PC-3 (cell line): ENCODE data around the gene FAM117B. TPM values are rescaled to one million over a fixed set of nuclear protein-coding genes. Genes with fewer than 3 reads are reported as not detected.

ENCODE experiments used
- ATAC-seq: fragments of 200-7000 bp; cut with Tn5 transposase; 2 replicates; pipeline ENCODE4 v1.9.1; 2020; ENCODE audit warnings: mild to moderate bottlenecking, moderate library complexity
- BruUV-seq: library from RNA; stranded (reverse); fragments of 400-500 nt; replicated peaks from 2 replicates; lab custom pipeline; 2021; lab: Mats Ljungman, UMichigan
- CTCF ChIA-PET: fragments of 300-600 bp; sonication (Branson Sonifier 250); formaldehyde crosslinking; loops from one replicate; lab custom pipeline; 2022; ENCODE audit warnings: antibody characterized with exemption; lab: Charles Lee
- POLR2A ChIA-PET: fragments of 300-600 bp; sonication (Branson Sonifier 250); formaldehyde crosslinking; loops from one replicate; lab custom pipeline; 2022; ENCODE audit warnings: antibody characterized with exemption; ENCODE audit not compliant: unreplicated experiment; lab: Charles Lee
- DNase-seq: peaks from one replicate; pipeline ENCODE4 v3.0.0-alpha.2; 2015
- H2AFZ ChIP-seq: fragments of 300-600 bp; sonication (generic); 2 replicates; pipeline ENCODE4 v1.6.0; 2016; ENCODE audit warnings: antibody characterized with exemption, low read length
- H3F3A ChIP-seq: fragments of 300-600 bp; sonication (generic); one replicate; pipeline ENCODE4 v1.6.0; 2017; ENCODE audit warnings: antibody characterized with exemption, low read length, control low read depth, mild to moderate bottlenecking; ENCODE audit not compliant: unreplicated experiment
- H3K27ac ChIP-seq: fragments of 300-600 bp; sonication (generic); 2 replicates; pipeline ENCODE4 v1.5.1; 2016; ENCODE audit warnings: mild to moderate bottlenecking, low read length
- H3K27me3 ChIP-seq: fragments of 300-600 bp; sonication (generic); 2 replicates; pipeline ENCODE4 v1.6.1; 2016; ENCODE audit warnings: low read length, mixed read lengths
- H3K36me3 ChIP-seq: fragments of 300-600 bp; sonication (generic); 2 replicates; pipeline ENCODE4 v1.6.1; 2016; ENCODE audit warnings: low read depth, mixed run types, low read length, mixed read lengths
- H3K4me1 ChIP-seq: fragments of 300-600 bp; sonication (generic); 2 replicates; pipeline ENCODE4 v1.5.1; 2016; ENCODE audit warnings: low read length; ENCODE audit not compliant: insufficient read depth
- H3K4me2 ChIP-seq: fragments of 300-600 bp; sonication (generic); 2 replicates; pipeline ENCODE4 v1.6.0; 2016; ENCODE audit warnings: low read length
- H3K4me3 ChIP-seq: fragments of 300-600 bp; sonication (generic); 2 replicates; pipeline ENCODE4 v1.5.1; 2016; ENCODE audit warnings: mild to moderate bottlenecking, low read length, mixed read lengths
- H3K79me2 ChIP-seq: fragments of 300-600 bp; sonication (generic); 2 replicates; pipeline ENCODE4 v1.6.1; 2017; ENCODE audit warnings: low read length, mixed read lengths
- H3K9ac ChIP-seq: fragments of 300-600 bp; sonication (generic); 2 replicates; pipeline ENCODE4 v1.6.0; 2016; ENCODE audit warnings: mild to moderate bottlenecking, low read length
- H3K9me2 ChIP-seq: fragments of 300-600 bp; sonication (generic); replicated peaks from 2 replicates; pipeline ENCODE4 v1.6.1; 2016; ENCODE audit warnings: mixed run types, low read length, mixed read lengths
- H3K9me3 ChIP-seq: fragments of 300-600 bp; sonication (generic); 2 replicates; pipeline ENCODE4 v1.6.1; 2016; ENCODE audit warnings: low read length, mixed read lengths
- H4K20me1 ChIP-seq: fragments of 300-600 bp; sonication (generic); 2 replicates; pipeline ENCODE4 v1.6.1; 2016; ENCODE audit warnings: low read length, mixed read lengths
- EZH2 ChIP-seq: fragments of 300-600 bp; sonication (generic); IDR thresholded peaks from one replicate; pipeline ENCODE4 v1.6.1; 2017; ENCODE audit warnings: antibody characterized with exemption, mild to moderate bottlenecking, low read length; ENCODE audit not compliant: unreplicated experiment
- EZH2phosphoT487 ChIP-seq: fragments of 300-600 bp; sonication (generic); IDR thresholded peaks from 2 replicates; pipeline ENCODE4 v1.6.1; 2018; ENCODE audit warnings: mild to moderate bottlenecking, antibody characterized with exemption, low read length, borderline replicate concordance
- intact Hi-C: fragments of 100-400 bp; cut with micrococcal nuclease; formaldehyde crosslinking; loops from 2 replicates; pipeline ENCODE4 v1.9.0; 2023
- total RNA-seq: library from RNA; depleted of rRNA; stranded (reverse); fragments of >200 nt; gene quantifications from 2 replicates; pipeline ENCODE4 v1.2.3, GENCODE V29; 2014
- TF ChIP-seq, protein P1 (sequence below): fragments of 300-600 bp; sonication (generic); conservative IDR thresholded peaks from 2 replicates; pipeline ENCODE4 v1.5.1; 2017; ENCODE audit warnings: antibody characterized with exemption, low read depth, mild to moderate bottlenecking, low read length

The FAM117B gene
- total RNA-seq, 1 experiment from 2014 or later, result 2.2 TPM

DNA sequence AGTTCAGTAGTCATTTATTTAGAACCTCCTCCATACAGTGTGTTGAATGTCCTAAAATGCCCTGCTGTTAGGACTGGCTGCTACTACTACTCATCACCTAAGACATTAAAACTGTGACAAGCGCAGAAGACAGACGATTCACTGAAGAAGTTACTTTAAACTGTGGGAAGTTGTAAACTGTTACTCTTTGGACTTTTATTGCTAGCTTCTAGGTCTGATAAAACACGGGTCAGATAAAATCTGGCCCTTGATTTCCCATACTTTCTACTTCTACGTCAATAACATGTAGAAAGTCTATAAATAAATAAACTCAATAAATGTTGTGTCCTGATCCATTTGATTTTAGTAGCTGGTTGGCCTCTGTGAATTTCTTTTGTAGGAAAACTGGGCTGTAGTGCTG is 123.4 kb downstream of the FAM117B start:
- no peaks in the 10 kb centered on the region for H3K9me3 ChIP-seq
- no peaks in the 10 kb centered on the region for H3K79me2 ChIP-seq
- POLR2A ChIA-PET, result no interaction called here
- intact Hi-C loops, result no loop called here
- no peak for ATAC-seq
- no peak overlapping the region for H3K4me2 ChIP-seq
- no peak overlapping the region for H3K27ac ChIP-seq
- no peak overlapping the region for H3K4me3 ChIP-seq
- CTCF ChIA-PET, result no interaction called here
- no peaks in the 10 kb centered on the region for H3F3A ChIP-seq
- no peaks in the 10 kb centered on the region for H3K9me2 ChIP-seq
- no peak overlapping the region for H2AFZ ChIP-seq
- H4K20me1 ChIP-seq, result no peaks in the 10 kb centered on the region
- H3K27me3 ChIP-seq, result no peaks in the 10 kb centered on the region
- H3K36me3 ChIP-seq, result no peaks in the 10 kb centered on the region
- H3K4me1 ChIP-seq, result peaks cover 12% of the 10 kb centered on the region; the same call in 1 of the 2 replicates
- no TSS peak for BruUV-seq
- no peak for DNase-seq
- TF ChIP-seq EZH2phosphoT487, result no peak
- TF ChIP-seq, protein P1, sequence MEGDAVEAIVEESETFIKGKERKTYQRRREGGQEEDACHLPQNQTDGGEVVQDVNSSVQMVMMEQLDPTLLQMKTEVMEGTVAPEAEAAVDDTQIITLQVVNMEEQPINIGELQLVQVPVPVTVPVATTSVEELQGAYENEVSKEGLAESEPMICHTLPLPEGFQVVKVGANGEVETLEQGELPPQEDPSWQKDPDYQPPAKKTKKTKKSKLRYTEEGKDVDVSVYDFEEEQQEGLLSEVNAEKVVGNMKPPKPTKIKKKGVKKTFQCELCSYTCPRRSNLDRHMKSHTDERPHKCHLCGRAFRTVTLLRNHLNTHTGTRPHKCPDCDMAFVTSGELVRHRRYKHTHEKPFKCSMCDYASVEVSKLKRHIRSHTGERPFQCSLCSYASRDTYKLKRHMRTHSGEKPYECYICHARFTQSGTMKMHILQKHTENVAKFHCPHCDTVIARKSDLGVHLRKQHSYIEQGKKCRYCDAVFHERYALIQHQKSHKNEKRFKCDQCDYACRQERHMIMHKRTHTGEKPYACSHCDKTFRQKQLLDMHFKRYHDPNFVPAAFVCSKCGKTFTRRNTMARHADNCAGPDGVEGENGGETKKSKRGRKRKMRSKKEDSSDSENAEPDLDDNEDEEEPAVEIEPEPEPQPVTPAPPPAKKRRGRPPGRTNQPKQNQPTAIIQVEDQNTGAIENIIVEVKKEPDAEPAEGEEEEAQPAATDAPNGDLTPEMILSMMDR, result no peak
- H3K9ac ChIP-seq, result no peak overlapping the region

DNA sequence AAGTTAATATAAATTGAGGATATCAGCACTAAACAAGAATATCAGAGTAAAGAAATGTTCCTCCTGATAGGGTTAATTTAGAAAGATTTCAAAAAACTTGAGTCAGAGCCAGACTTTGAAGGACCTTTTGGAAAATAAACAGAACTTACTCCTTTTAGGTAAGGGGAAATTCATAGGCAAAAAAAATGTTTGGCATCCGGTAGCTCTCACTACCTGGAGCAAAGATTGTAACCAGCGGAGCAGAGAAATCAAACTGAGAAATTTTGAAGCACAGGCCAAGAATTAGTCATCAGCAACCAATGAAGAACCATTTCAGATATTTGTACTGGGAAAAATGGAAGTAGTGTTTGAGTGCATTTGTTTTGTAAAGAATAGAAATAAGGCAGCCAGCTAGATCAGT is 123.8 kb downstream of the FAM117B start:
- Histone ChIP-seq H3K9me2 (no peaks in the 10 kb centered on the region), H3K4me3 (no peak overlapping the region), H3K9ac (no peak overlapping the region), H3K9me3 (no peaks in the 10 kb centered on the region), H3K4me1 (peaks cover 12% of the 10 kb centered on the region; the same call in 1 of the 2 replicates), H4K20me1 (no peaks in the 10 kb centered on the region), H3K27ac (no peak overlapping the region), H2AFZ (no peak overlapping the region), H3K4me2 (no peak overlapping the region), H3K27me3 (no peaks in the 10 kb centered on the region), H3K36me3 (no peaks in the 10 kb centered on the region), H3K79me2 (no peaks in the 10 kb centered on the region), H3F3A (no peaks in the 10 kb centered on the region)
- TF ChIP-seq EZH2 (no peak), EZH2phosphoT487 (no peak)
- TF ChIP-seq, protein P1, result no peak
- intact Hi-C loops, result no loop called here
- DNase-seq, result no peak
- ChIA-PET POLR2A (no interaction called here), CTCF (no interaction called here)
- BruUV-seq, result no TSS peak
- ATAC-seq, result no peak

DNA sequence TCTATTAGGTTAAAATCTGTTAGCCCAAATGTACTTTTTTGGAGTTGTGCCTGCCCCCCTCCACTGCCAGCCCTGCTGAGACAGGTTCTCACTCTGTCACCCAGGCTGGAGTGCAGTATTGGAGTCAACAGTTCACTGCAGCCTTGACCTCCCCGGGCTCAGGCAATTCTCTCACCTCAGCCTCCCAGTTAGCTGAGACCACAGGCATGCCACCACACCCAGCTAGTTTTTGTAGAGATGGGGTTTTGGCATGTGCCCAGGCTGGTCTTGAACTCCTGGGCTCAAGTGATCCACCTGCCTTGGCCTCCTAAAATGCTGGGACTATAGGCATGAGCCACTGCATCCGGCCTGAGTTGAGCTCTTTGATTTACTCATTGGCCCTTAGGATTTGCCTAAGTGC is 126.1 kb downstream of the FAM117B start:
- Histone ChIP-seq H3K9ac (no peak overlapping the region), H3K79me2 (no peaks in the 10 kb centered on the region), H3K27me3 (no peaks in the 10 kb centered on the region), H4K20me1 (no peaks in the 10 kb centered on the region), H2AFZ (no peak overlapping the region), H3K4me3 (no peak overlapping the region), H3K9me2 (no peaks in the 10 kb centered on the region), H3K4me1 (0 out of 2 replicates have a peak, but pooled peaks cover 5% of the 10 kb centered on the region), H3K4me2 (no peak overlapping the region), H3F3A (no peaks in the 10 kb centered on the region), H3K36me3 (no peaks in the 10 kb centered on the region), H3K27ac (no peak overlapping the region), H3K9me3 (no peaks in the 10 kb centered on the region)
- BruUV-seq, result no TSS peak
- TF ChIP-seq EZH2phosphoT487 (no peak), EZH2 (no peak)
- TF ChIP-seq, protein P1, result no peak
- intact Hi-C loops, result no loop called here
- POLR2A ChIA-PET, result no interaction called here
- DNase-seq, result no peak
- no peak for ATAC-seq
- CTCF ChIA-PET, result no interaction called here
